Upper lobe of left lung (tissue), 6 donors: ENCODE data around the gene LYPD8. TPM values are rescaled to one million over a fixed set of nuclear protein-coding genes. Genes with fewer than 3 reads are reported as not detected.
"Not testable (repeated sequence)": the region's sequence is repeated elsewhere in the genome, so short reads cannot be mapped to it uniquely, and the experiment has no call there.

ENCODE experiments used
- ATAC-seq, 2 donors: fragments of 200-7000 bp; cut with Tn5 transposase; one replicate each; pipeline ENCODE4 v1.9.1; 2022; ENCODE audit warnings: mild to moderate bottlenecking in 2 of 2, moderate library complexity in 2 of 2; ENCODE audit not compliant: low FRiP score in 2 of 2
- DNase-seq, 2 donors: peaks; one replicate each; pipeline ENCODE4 v3.0.0-alpha.2; 2019 to 2020
- H3K27ac ChIP-seq, 4 donors: fragments of 200-600 bp; sonication (generic); one replicate each; pipeline ENCODE4 v1.5.1; 2016 to 2019
- H3K27me3 ChIP-seq, 4 donors: fragments of 200-600 bp; sonication (generic); one replicate each; pipeline ENCODE4 v1.5.1; 2017 to 2019
- H3K36me3 ChIP-seq, 4 donors: fragments of 200-600 bp; sonication (generic); one replicate each; pipeline ENCODE4 v1.5.1; 2016 to 2019
- H3K4me1 ChIP-seq, 4 donors: fragments of 200-600 bp; sonication (generic); one replicate each; pipeline ENCODE4 v1.5.1; 2018 to 2019
- H3K4me3 ChIP-seq, 4 donors: fragments of 200-600 bp; sonication (generic); one replicate each; pipeline ENCODE4 v1.5.1; 2017 to 2019; ENCODE audit warnings: mild to moderate bottlenecking in 2 of 4, moderate library complexity in 1 of 4
- H3K9me3 ChIP-seq, 4 donors: fragments of 200-600 bp; sonication (generic); one replicate each; pipeline ENCODE4 v1.5.1; 2018 to 2019
- CTCF ChIP-seq, 6 experiments: fragments of 450-650 bp in 4 of 6; fragments of 200-600 bp in 2 of 6; sonication (generic) in 2 of 6; IDR thresholded peaks; one replicate each; pipeline ENCODE4 v1.5.1; 2016 to 2019; ENCODE audit warnings: antibody characterized with exemption in 6 of 6
- EP300 ChIP-seq, 4 donors: sonication (generic); formaldehyde crosslinking; IDR thresholded peaks; one replicate each; pipeline ENCODE4 v1.5.1; 2017; ENCODE audit warnings: antibody characterized with exemption in 4 of 4, control low read depth in 2 of 4
- POLR2A ChIP-seq, 4 donors: fragments of 450-650 bp; IDR thresholded peaks; one replicate each; pipeline ENCODE4 v1.5.1; 2016 to 2017; ENCODE audit warnings: antibody characterized with exemption in 4 of 4, mild to moderate bottlenecking in 2 of 4
- POLR2AphosphoS5 ChIP-seq, 2 donors: sonication (generic); formaldehyde crosslinking; IDR thresholded peaks; one replicate each; pipeline ENCODE4 v1.5.1; 2017; ENCODE audit warnings: antibody characterized with exemption in 2 of 2
- WGBS, 2 donors: methylation state at CpG; one replicate each; pipeline ENCODE4 v1.1.5; 2017 to 2018; 5-methylcytosine and 5-hydroxymethylcytosine counted together
- total RNA-seq, 6 donors: library from RNA; depleted of rRNA in 4 of 6; stranded (reverse); fragments of >200 nt in 4 of 6; gene quantifications; one replicate each; pipeline versions ENCODE4 v1.1.0 to v1.2.1, GENCODE V29; 2016 to 2021
- donor health status: DM: no; HTN: no; CAD: no; lungs with moderate emphysema.
- donor health status: DM: no; HTN: yes; CAD: no; lungs with severe emphysema.

The LYPD8 gene
- not detected for total RNA-seq

GRCh38 chr1:248755517-248755916, at the start of gene LYPD8:
TSS of gene LYPD8 (minus strand) at chr1:248755759. CDS start at chr1:248751081, 4,678 bp downstream.
- Histone ChIP-seq H3K36me3 (no peaks in the 10 kb centered on the region), H3K27ac (no peak within 1 kb of the TSS), H3K4me3 (no peak within 1 kb of the TSS), H3K9me3 (no peaks in the 10 kb centered on the region), H3K27me3 (no peaks in the 10 kb centered on the region), H3K4me1 (peaks cover 0 to 6% (median 0%) of the 10 kb centered on the region in 4 donors)
- no peak for ATAC-seq
- WGBS, 2 donors = 80% methylated on average over 4 to 6 of the region's 6 CpGs
- no peak for TF ChIP-seq POLR2AphosphoS5 (IDR thresholded peaks at IDR 0.05)
- TF ChIP-seq EP300 (IDR thresholded peaks at IDR 0.05) = no peak
- TF ChIP-seq CTCF (IDR thresholded peaks at IDR 0.05) = no peak
- no peak for TF ChIP-seq POLR2A (IDR thresholded peaks at IDR 0.05)
- no peak for DNase-seq

- peak; percentile 82 to 91 for ATAC-seq
- Histone ChIP-seq H3K27me3 (no peaks in the 10 kb centered on the region), H3K36me3 (no peaks in the 10 kb centered on the region), H3K27ac (peak overlapping the region in 3 of 4 donors; percentile 51 to 64 (median 62)), H3K4me1 (peaks cover 8 to 26% (median 19%) of the 10 kb centered on the region in 4 donors), H3K9me3 (no peaks in the 10 kb centered on the region), H3K4me3 (peak overlapping the region in 1 of 4 donors; percentile 1)
- TF ChIP-seq EP300 (IDR thresholded peaks at IDR 0.05) = no peak
- TF ChIP-seq POLR2AphosphoS5 (IDR thresholded peaks at IDR 0.05) = no peak
- no peak for TF ChIP-seq CTCF (IDR thresholded peaks at IDR 0.05)
- no peak for TF ChIP-seq POLR2A (IDR thresholded peaks at IDR 0.05)
- 46 to 59% methylated on average over 10 of the region's 10 CpGs for WGBS, 2 donors
- DNase-seq = peak in 1 of 2 donors; percentile 49
Measured at GRCh38 chr1:248804771-248805681, 49.5 kb upstream of the LYPD8 start.

GRCh38 chr1:248803501-248803900, 47.9 kb upstream of the LYPD8 start:
- H3K9me3 ChIP-seq, H3K4me3 ChIP-seq, DNase-seq, H3K36me3 ChIP-seq, ATAC-seq, H3K27ac ChIP-seq, H3K27me3 ChIP-seq: not testable (repeated sequence)
- peaks cover 8 to 25% (median 18%) of the 10 kb centered on the region in 4 donors for H3K4me1 ChIP-seq
- WGBS, 2 donors = 80 to 81% methylated on average over 15 of the region's 15 CpGs

- DNase-seq = no peak
- TF ChIP-seq POLR2AphosphoS5 (IDR thresholded peaks at IDR 0.05) = no peak
- no peak for TF ChIP-seq POLR2A (IDR thresholded peaks at IDR 0.05)
- no peak for TF ChIP-seq CTCF (IDR thresholded peaks at IDR 0.05)
- no peak for TF ChIP-seq EP300 (IDR thresholded peaks at IDR 0.05)
- no peaks in the 10 kb centered on the region for H3K9me3 ChIP-seq
- no peak for ATAC-seq
- 82 to 96% methylated on average over 6 of the region's 6 CpGs for WGBS, 2 donors
- no peaks in the 10 kb centered on the region for H3K27me3 ChIP-seq
- H3K27ac ChIP-seq = no peak overlapping the region
- H3K36me3 ChIP-seq = no peaks in the 10 kb centered on the region
- peaks cover 8 to 24% (median 18%) of the 10 kb centered on the region in 4 donors for H3K4me1 ChIP-seq
- no peak overlapping the region for H3K4me3 ChIP-seq
Measured at GRCh38 chr1:248802454-248802853, 46.9 kb upstream of the LYPD8 start.

- no peak for TF ChIP-seq POLR2A (IDR thresholded peaks at IDR 0.05)
- no peak for TF ChIP-seq POLR2AphosphoS5 (IDR thresholded peaks at IDR 0.05)
- no peak for TF ChIP-seq CTCF (IDR thresholded peaks at IDR 0.05)
- TF ChIP-seq EP300 (IDR thresholded peaks at IDR 0.05) = no peak
- Histone ChIP-seq H3K9me3 (no peaks in the 10 kb centered on the region), H3K27ac (no peak overlapping the region), H3K4me1 (peaks cover 0 to 5% (median 2%) of the 10 kb centered on the region in 4 donors), H3K36me3 (no peaks in the 10 kb centered on the region), H3K27me3 (no peaks in the 10 kb centered on the region), H3K4me3 (no peak overlapping the region)
- ATAC-seq (no peak), DNase-seq (no peak)
- WGBS, 2 donors = 70 to 71% methylated on average over 3 of the region's 3 CpGs
Measured at GRCh38 chr1:248800459-248800858, 44.9 kb upstream of the LYPD8 start.
